ENCODE results near the gene ZYX.
"Not testable (repeated sequence)": the region's sequence is repeated elsewhere in the genome, so short reads cannot be mapped to it uniquely, and the experiment has no call there.

The ZYX gene

DNA sequence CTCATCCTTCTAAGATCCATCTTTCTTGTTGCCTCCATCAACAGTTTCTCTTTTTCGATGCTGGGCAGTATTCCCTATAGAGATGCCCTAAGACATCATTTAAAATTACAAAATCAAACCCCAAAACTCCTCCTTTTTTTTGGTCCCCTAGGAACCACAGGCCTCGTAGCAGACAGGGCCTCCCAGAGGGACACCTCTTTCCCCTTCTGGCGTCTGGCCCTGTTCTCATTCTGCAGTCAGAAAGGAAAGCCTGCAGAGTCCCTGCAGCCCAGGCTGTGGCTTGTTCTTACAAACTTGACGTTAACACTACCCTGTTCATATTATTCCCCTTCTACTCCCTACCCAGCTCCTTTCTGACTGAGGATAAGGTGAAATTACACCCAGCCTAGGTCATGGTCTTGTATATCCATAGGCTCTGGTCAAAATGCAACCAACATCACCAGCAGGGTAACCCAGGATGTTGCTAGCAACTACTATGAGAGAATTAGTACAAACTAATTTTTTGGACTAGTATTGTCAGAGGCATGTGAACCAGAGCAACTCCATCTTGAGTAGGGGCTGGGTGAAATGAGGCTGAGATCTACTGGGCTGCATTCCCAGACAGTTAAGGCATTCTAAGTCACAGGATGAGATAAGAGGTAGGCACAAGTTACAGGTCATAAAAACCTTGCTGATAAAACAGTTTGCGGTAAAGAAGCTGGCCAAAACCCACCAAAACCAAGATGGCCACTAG lies 31.0 kb downstream of the ZYX start:
- DNase-seq (no peak), ATAC-seq (ENCODE audit: insufficient read depth, low read depth) (no peak)
- H3K27ac ChIP-seq (ENCODE audit: low read length) = no peak overlapping the region
- H3K4me3 ChIP-seq (ENCODE audit: low read depth in 1 of 2, low read length in 2 of 2) = no peak overlapping the region
- no peaks in the 10 kb centered on the region for H3K36me3 ChIP-seq (ENCODE audit: insufficient read depth, low read length)
- no peak overlapping the region for H2AFZ ChIP-seq (ENCODE audit: low read depth, low read length)
- no peaks in the 10 kb centered on the region for H3K27me3 ChIP-seq (ENCODE audit: insufficient read depth, low read length, poor library complexity)
- no peaks in the 10 kb centered on the region for H3K9me3 ChIP-seq (ENCODE audit: insufficient read depth, low read length, severe bottlenecking)
- H3K4me1 ChIP-seq (ENCODE audit: insufficient read depth, low read length) = peaks cover 13% of the 10 kb centered on the region
- no peak overlapping the region for H3K9ac ChIP-seq (ENCODE audit: low read depth, low read length)
- no peak for TF ChIP-seq EZH2 (IDR thresholded peaks at IDR 0.05; ENCODE audit: borderline replicate concordance, low read depth, low read length, severe bottlenecking)
- TF ChIP-seq, protein P1, sequence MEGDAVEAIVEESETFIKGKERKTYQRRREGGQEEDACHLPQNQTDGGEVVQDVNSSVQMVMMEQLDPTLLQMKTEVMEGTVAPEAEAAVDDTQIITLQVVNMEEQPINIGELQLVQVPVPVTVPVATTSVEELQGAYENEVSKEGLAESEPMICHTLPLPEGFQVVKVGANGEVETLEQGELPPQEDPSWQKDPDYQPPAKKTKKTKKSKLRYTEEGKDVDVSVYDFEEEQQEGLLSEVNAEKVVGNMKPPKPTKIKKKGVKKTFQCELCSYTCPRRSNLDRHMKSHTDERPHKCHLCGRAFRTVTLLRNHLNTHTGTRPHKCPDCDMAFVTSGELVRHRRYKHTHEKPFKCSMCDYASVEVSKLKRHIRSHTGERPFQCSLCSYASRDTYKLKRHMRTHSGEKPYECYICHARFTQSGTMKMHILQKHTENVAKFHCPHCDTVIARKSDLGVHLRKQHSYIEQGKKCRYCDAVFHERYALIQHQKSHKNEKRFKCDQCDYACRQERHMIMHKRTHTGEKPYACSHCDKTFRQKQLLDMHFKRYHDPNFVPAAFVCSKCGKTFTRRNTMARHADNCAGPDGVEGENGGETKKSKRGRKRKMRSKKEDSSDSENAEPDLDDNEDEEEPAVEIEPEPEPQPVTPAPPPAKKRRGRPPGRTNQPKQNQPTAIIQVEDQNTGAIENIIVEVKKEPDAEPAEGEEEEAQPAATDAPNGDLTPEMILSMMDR (IDR thresholded peaks at IDR 0.05; ENCODE audit: borderline replicate concordance, extremely low read depth, low read length, poor library complexity, severe bottlenecking) = no peak
- no peak overlapping the region for H3K4me2 ChIP-seq (ENCODE audit: insufficient read depth, low read length)
- no peaks in the 10 kb centered on the region for H3K79me2 ChIP-seq (ENCODE audit: insufficient read depth, low read length)
- H4K20me1 ChIP-seq (ENCODE audit: insufficient read depth, low read length) = no peaks in the 10 kb centered on the region

GRCh38 chr7:143413123-143413522 lies 32.0 kb downstream of the ZYX start:
- H3K9ac ChIP-seq (ENCODE audit: low read depth, low read length) = no peak overlapping the region
- no peak overlapping the region for H2AFZ ChIP-seq (ENCODE audit: low read depth, low read length)
- H3K9me3 ChIP-seq (ENCODE audit: insufficient read depth, low read length, severe bottlenecking) = no peaks in the 10 kb centered on the region
- no peaks in the 10 kb centered on the region for H3K79me2 ChIP-seq (ENCODE audit: insufficient read depth, low read length)
- no peak overlapping the region for H3K27ac ChIP-seq (ENCODE audit: low read length)
- H3K36me3 ChIP-seq (ENCODE audit: insufficient read depth, low read length) = no peaks in the 10 kb centered on the region
- H4K20me1 ChIP-seq (ENCODE audit: insufficient read depth, low read length) = no peaks in the 10 kb centered on the region
- ATAC-seq (ENCODE audit: insufficient read depth, low read depth) (no peak), DNase-seq (no peak)
- no peak overlapping the region for H3K4me2 ChIP-seq (ENCODE audit: insufficient read depth, low read length)
- no peak overlapping the region for H3K4me3 ChIP-seq (ENCODE audit: low read depth in 1 of 2, low read length in 2 of 2)
- H3K27me3 ChIP-seq (ENCODE audit: insufficient read depth, low read length, poor library complexity) = no peaks in the 10 kb centered on the region
- TF ChIP-seq EZH2 (IDR thresholded peaks at IDR 0.05; ENCODE audit: borderline replicate concordance, low read depth, low read length, severe bottlenecking) = no peak
- TF ChIP-seq, protein P1 (IDR thresholded peaks at IDR 0.05; ENCODE audit: borderline replicate concordance, extremely low read depth, low read length, poor library complexity, severe bottlenecking) = no peak
- peaks cover 3% of the 10 kb centered on the region for H3K4me1 ChIP-seq (ENCODE audit: insufficient read depth, low read length)

DNA sequence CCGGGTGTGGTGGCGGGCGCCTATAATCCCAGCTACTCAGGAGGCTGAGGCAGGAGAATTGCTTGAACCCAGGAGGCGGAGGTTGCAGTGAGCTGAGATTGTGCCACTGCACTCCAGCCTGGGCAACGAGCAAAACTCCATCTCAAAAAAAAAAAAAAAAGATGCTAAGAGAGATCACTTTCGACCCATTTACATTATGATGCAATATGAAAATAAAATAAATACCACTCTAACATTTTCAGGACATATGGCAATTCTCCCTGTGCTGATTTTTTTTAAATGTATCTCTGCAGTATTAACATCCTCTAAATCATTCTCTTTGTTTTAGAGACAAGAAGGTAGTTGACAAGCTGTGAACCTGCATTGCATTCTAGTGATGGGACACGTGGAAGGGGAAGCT lies 34.1 kb downstream of the ZYX start:
- H3K27me3 ChIP-seq (ENCODE audit: insufficient read depth, low read length, poor library complexity) = peaks cover 11% of the 10 kb centered on the region
- DNase-seq; H3K9ac ChIP-seq (ENCODE audit: low read depth, low read length); H3K4me2 ChIP-seq (ENCODE audit: insufficient read depth, low read length); H3K79me2 ChIP-seq (ENCODE audit: insufficient read depth, low read length); H3K27ac ChIP-seq (ENCODE audit: low read length); H3K36me3 ChIP-seq (ENCODE audit: insufficient read depth, low read length); H4K20me1 ChIP-seq (ENCODE audit: insufficient read depth, low read length); H2AFZ ChIP-seq (ENCODE audit: low read depth, low read length); ATAC-seq (ENCODE audit: insufficient read depth, low read depth); H3K4me1 ChIP-seq (ENCODE audit: insufficient read depth, low read length); H3K9me3 ChIP-seq (ENCODE audit: insufficient read depth, low read length, severe bottlenecking); H3K4me3 ChIP-seq (ENCODE audit: low read depth in 1 of 2, low read length in 2 of 2): not testable (repeated sequence)

GRCh38 chr7:143415742-143416397 lies 34.7 kb downstream of the ZYX start:
- H3K27me3 ChIP-seq (ENCODE audit: insufficient read depth, low read length, poor library complexity) = peaks cover 11% of the 10 kb centered on the region
- no peaks in the 10 kb centered on the region for H3K36me3 ChIP-seq (ENCODE audit: insufficient read depth, low read length)
- DNase-seq (no peak), ATAC-seq (ENCODE audit: insufficient read depth, low read depth) (no peak)
- H3K27ac ChIP-seq (ENCODE audit: low read length) = no peak overlapping the region
- no peak overlapping the region for H3K4me2 ChIP-seq (ENCODE audit: insufficient read depth, low read length)
- no peaks in the 10 kb centered on the region for H4K20me1 ChIP-seq (ENCODE audit: insufficient read depth, low read length)
- no peak overlapping the region for H3K9ac ChIP-seq (ENCODE audit: low read depth, low read length)
- H3K4me1 ChIP-seq (ENCODE audit: insufficient read depth, low read length) = no peaks in the 10 kb centered on the region
- no peaks in the 10 kb centered on the region for H3K9me3 ChIP-seq (ENCODE audit: insufficient read depth, low read length, severe bottlenecking)
- no peak for TF ChIP-seq EZH2 (IDR thresholded peaks at IDR 0.05; ENCODE audit: borderline replicate concordance, low read depth, low read length, severe bottlenecking)
- TF ChIP-seq, protein P1 (IDR thresholded peaks at IDR 0.05; ENCODE audit: borderline replicate concordance, extremely low read depth, low read length, poor library complexity, severe bottlenecking) = no peak
- no peak overlapping the region for H2AFZ ChIP-seq (ENCODE audit: low read depth, low read length)
- no peak overlapping the region for H3K4me3 ChIP-seq (ENCODE audit: low read depth in 1 of 2, low read length in 2 of 2)
- H3K79me2 ChIP-seq (ENCODE audit: insufficient read depth, low read length) = no peaks in the 10 kb centered on the region
